HCT116 (cell line): ENCODE data around the gene TM6SF1. TPM values are rescaled to one million over a fixed set of nuclear protein-coding genes. Genes with fewer than 3 reads are reported as not detected.

Source experiments
- ATAC-seq: fragments of 200-7000 bp; cut with Tn5 transposase; 2 replicates; pipeline ENCODE4 v1.9.1; 2020; ENCODE audit warnings: mild to moderate bottlenecking, moderate library complexity
- BruUV-seq: library from RNA; stranded (reverse); fragments of 400-500 nt; replicated peaks from 2 replicates; lab custom pipeline; 2021; lab: Mats Ljungman, UMichigan
- CTCF ChIA-PET: fragments of 300-600 bp; sonication (Branson Sonifier 250); formaldehyde crosslinking; loops from one replicate; lab custom pipeline; 2021; ENCODE audit warnings: antibody characterized with exemption; lab: Charles Lee
- POLR2A ChIA-PET: fragments of 300-600, 350-600 bp; sonication (Branson Sonifier 250); formaldehyde crosslinking; loops from one replicate; lab custom pipeline; 2021; ENCODE audit warnings: antibody characterized with exemption; lab: Charles Lee
- RAD21 ChIA-PET, 2 experiments: fragments of 300-600 bp; sonication (Branson Sonifier 250); formaldehyde crosslinking; loops; one replicate each; lab custom pipeline; 2023; ENCODE audit warnings: low total read pairs in 2 of 2; ENCODE audit not compliant: uncharacterized antibody in 2 of 2, unreplicated experiment in 2 of 2, low non-redundant PET in 1 of 2; lab: Charles Lee
- DNase-seq: peaks from one replicate; pipeline ENCODE4 v3.0.0-alpha.2; 2010; ENCODE audit warnings: low read depth, low spot score
- H2AFZ ChIP-seq: fragments of 200-600 bp; shearing (Covaris generic), sonication (generic); 2 replicates; pipeline ENCODE4 v1.6.1; 2017; ENCODE audit warnings: low read depth, mixed run types, mixed read lengths, antibody characterized with exemption, low read length; ENCODE audit not compliant: poor library complexity, severe bottlenecking
- H3K27ac ChIP-seq: 2 replicates; pipeline ENCODE4 v1.5.1; 2012; ENCODE audit warnings: low read depth, low read length
- H3K27me3 ChIP-seq: fragments of 200-600 bp; sonication (generic); 2 replicates; pipeline ENCODE4 v1.6.1; 2016; ENCODE audit warnings: mixed run types, low read length, mixed read lengths; ENCODE audit not compliant: insufficient read depth
- H3K36me3 ChIP-seq, 2 experiments: fragments of 200-500 bp in 1 of 2; fragments of 200-600 bp in 1 of 2; sonication (Bioruptor generic) in 1 of 2; sonication (generic) in 1 of 2; 2 replicates each; pipeline versions ENCODE4 v1.5.1 to v1.6.1; 2014 to 2016; ENCODE audit warnings: low read length in 2 of 2, inconsistent platforms in 1 of 2, mixed read lengths in 1 of 2, mixed run types in 1 of 2; ENCODE audit not compliant: insufficient read depth in 2 of 2, control insufficient read depth in 1 of 2
- H3K4me1 ChIP-seq, 2 experiments: fragments of 200-600 bp in 1 of 2; sonication (generic) in 1 of 2; 2 replicates each; pipeline versions ENCODE4 v1.5.1 to v1.6.1; 2012 to 2017; ENCODE audit warnings: low read length in 2 of 2, inconsistent platforms in 1 of 2, mild to moderate bottlenecking in 1 of 2, mixed read lengths in 1 of 2, mixed run types in 1 of 2, moderate library complexity in 1 of 2; ENCODE audit not compliant: insufficient read depth in 2 of 2, control insufficient read depth in 1 of 2
- H3K4me2 ChIP-seq: fragments of 200-600 bp; sonication (generic); 2 replicates; pipeline ENCODE4 v1.6.1; 2017; ENCODE audit warnings: mixed run types, low read length, mixed read lengths
- H3K4me3 ChIP-seq, 2 experiments: fragments of 200-600 bp in 1 of 2; sonication (generic) in 1 of 2; replicated peaks in 1 of 2; 2 replicates each; pipeline ENCODE4 v1.5.1; 2011 to 2016; ENCODE audit warnings: low read length in 2 of 2, control low read depth in 1 of 2, low read depth in 1 of 2, mild to moderate bottlenecking in 1 of 2, mixed read lengths in 1 of 2, mixed run types in 1 of 2
- H3K79me2 ChIP-seq: fragments of 200-600 bp; sonication (generic); 2 replicates; pipeline ENCODE4 v1.6.1; 2017; ENCODE audit warnings: mild to moderate bottlenecking, mixed run types, low read length, moderate library complexity, mixed read lengths; ENCODE audit not compliant: insufficient read depth
- H3K9ac ChIP-seq: fragments of 200-600 bp; sonication (generic); 2 replicates; pipeline ENCODE4 v1.6.1; 2016; ENCODE audit warnings: low read length, mixed read lengths
- H3K9me2 ChIP-seq: fragments of 200-600 bp; sonication (generic), shearing (Covaris generic); 2 replicates; pipeline ENCODE4 v1.6.1; 2017; ENCODE audit warnings: mixed run types, mild to moderate bottlenecking, moderate library complexity; ENCODE audit not compliant: insufficient read depth
- H3K9me3 ChIP-seq, 2 experiments: fragments of 200-500 bp in 1 of 2; fragments of 200-600 bp in 1 of 2; sonication (Bioruptor generic) in 1 of 2; sonication (generic) in 1 of 2; 2 replicates each; pipeline ENCODE4 v1.6.1; 2014 to 2017; ENCODE audit warnings: low read length in 2 of 2, mixed read lengths in 2 of 2, inconsistent platforms in 1 of 2, low read depth in 1 of 2, mild to moderate bottlenecking in 1 of 2, mixed run types in 1 of 2, moderate library complexity in 1 of 2; ENCODE audit not compliant: control insufficient read depth in 1 of 2, insufficient read depth in 1 of 2
- H4K20me1 ChIP-seq: fragments of 200-600 bp; sonication (generic), shearing (Covaris generic); 2 replicates; pipeline ENCODE4 v1.6.1; 2017; ENCODE audit warnings: mixed run types, mild to moderate bottlenecking, moderate library complexity; ENCODE audit not compliant: insufficient read depth
- CEBPB ChIP-seq: IDR thresholded peaks from 2 replicates; pipeline ENCODE4 v1.6.1; 2012; ENCODE audit warnings: low read depth
- EZH2 ChIP-seq: fragments of 200-600 bp; sonication (generic); IDR thresholded peaks from 2 replicates; pipeline ENCODE4 v1.6.1; 2017; ENCODE audit warnings: antibody characterized with exemption, mixed run types
- EZH2phosphoT487 ChIP-seq: fragments of 200-600 bp; IDR thresholded peaks from 2 replicates; pipeline ENCODE4 v1.6.1; 2018; ENCODE audit warnings: antibody characterized with exemption, borderline replicate concordance
- POLR2A ChIP-seq: IDR thresholded peaks from 2 replicates; pipeline ENCODE4 v1.7.0; 2011; ENCODE audit warnings: borderline replicate concordance; ENCODE audit not compliant: insufficient read depth, insufficient read length; ENCODE audit errors: extremely low read depth
- POLR2AphosphoS5 ChIP-seq: IDR thresholded peaks from 2 replicates; pipeline ENCODE4 v1.6.1; 2011; ENCODE audit warnings: mild to moderate bottlenecking, low read depth, low read length, moderate library complexity
- SIN3A ChIP-seq: IDR thresholded peaks from 2 replicates; pipeline ENCODE4 v1.6.1; 2012; ENCODE audit warnings: low read depth
- TCF7L2 ChIP-seq: IDR thresholded peaks from 2 replicates; pipeline ENCODE4 v1.7.0; 2011; ENCODE audit warnings: borderline replicate concordance, inconsistent platforms; ENCODE audit not compliant: insufficient read depth, insufficient read length; ENCODE audit errors: extremely low read depth
- ZNF274 ChIP-seq: fragments of 200-500 bp; sonication (Bioruptor generic); IDR thresholded peaks from 2 replicates; pipeline ENCODE4 v1.6.1; 2014; ENCODE audit warnings: mild to moderate bottlenecking, low read depth, low read length, inconsistent platforms
- intact Hi-C: fragments of 100-400 bp; cut with micrococcal nuclease; formaldehyde crosslinking; loops from 2 replicates; pipeline ENCODE4 v1.10.0; 2022
- total RNA-seq: library from RNA; stranded (reverse); gene quantifications from one replicate; pipeline ENCODE4 v1.2.1, GENCODE V29; 2021; ENCODE audit not compliant: unreplicated experiment
- TF ChIP-seq, protein P1 (sequence below): IDR thresholded peaks from 2 replicates; pipeline ENCODE4 v1.6.1; 2012
- TF ChIP-seq, protein P2 (sequence below): IDR thresholded peaks from 2 replicates; pipeline ENCODE4 v1.6.1; 2011; ENCODE audit warnings: mild to moderate bottlenecking, low read length, moderate library complexity; ENCODE audit not compliant: insufficient replicate concordance; ENCODE audit errors: extremely low read depth

The TM6SF1 gene
- total RNA-seq, 1 experiment from 2014 or later, result not detected

DNA sequence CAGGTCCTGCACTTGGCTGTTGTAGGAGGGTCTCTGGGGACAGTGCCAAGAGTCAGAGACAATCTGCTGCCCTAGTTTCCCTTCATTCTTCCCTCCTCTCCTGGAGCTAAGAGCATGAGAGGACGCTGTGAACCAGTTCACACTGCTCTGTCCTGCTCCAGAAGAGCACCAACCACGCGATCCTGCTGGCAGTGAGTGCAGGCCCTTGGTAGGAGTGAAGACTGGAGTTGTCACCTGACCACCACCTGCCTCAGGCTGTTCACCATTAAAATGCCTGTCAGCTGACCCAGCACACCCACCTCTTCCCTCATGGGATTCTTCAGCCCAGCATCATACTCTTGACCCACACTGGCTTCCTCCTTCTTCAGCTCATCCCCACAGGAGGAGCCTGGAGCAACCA, 2.9 kb downstream of the TM6SF1 start:
- ChIA-PET CTCF (no interaction called here), POLR2A (no interaction called here), RAD21 (no interaction called here)
- Histone ChIP-seq H3K27ac (no peak overlapping the region), H2AFZ (no peak overlapping the region), H3K9me3 (no peaks in the 10 kb centered on the region), H3K4me3 (no peak overlapping the region), H3K4me1 (no peaks in the 10 kb centered on the region), H3K36me3 (no peaks in the 10 kb centered on the region), H3K9ac (no peak overlapping the region), H3K4me2 (no peak overlapping the region), H4K20me1 (no peaks in the 10 kb centered on the region), H3K27me3 (no peaks in the 10 kb centered on the region; the same call in 1 of the 2 replicates), H3K79me2 (no peaks in the 10 kb centered on the region), H3K9me2 (no peaks in the 10 kb centered on the region)
- intact Hi-C loops, result no loop called here
- ATAC-seq (no peak), DNase-seq (no peak)
- TF ChIP-seq, protein P1, sequence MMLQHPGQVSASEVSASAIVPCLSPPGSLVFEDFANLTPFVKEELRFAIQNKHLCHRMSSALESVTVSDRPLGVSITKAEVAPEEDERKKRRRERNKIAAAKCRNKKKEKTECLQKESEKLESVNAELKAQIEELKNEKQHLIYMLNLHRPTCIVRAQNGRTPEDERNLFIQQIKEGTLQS, result no peak
- TF ChIP-seq EZH2phosphoT487 (no peak), TCF7L2 (no peak), SIN3A (no peak), CEBPB (no peak), EZH2 (no peak), ZNF274 (no peak), POLR2AphosphoS5 (no peak), POLR2A (no peak)
- TF ChIP-seq, protein P2, sequence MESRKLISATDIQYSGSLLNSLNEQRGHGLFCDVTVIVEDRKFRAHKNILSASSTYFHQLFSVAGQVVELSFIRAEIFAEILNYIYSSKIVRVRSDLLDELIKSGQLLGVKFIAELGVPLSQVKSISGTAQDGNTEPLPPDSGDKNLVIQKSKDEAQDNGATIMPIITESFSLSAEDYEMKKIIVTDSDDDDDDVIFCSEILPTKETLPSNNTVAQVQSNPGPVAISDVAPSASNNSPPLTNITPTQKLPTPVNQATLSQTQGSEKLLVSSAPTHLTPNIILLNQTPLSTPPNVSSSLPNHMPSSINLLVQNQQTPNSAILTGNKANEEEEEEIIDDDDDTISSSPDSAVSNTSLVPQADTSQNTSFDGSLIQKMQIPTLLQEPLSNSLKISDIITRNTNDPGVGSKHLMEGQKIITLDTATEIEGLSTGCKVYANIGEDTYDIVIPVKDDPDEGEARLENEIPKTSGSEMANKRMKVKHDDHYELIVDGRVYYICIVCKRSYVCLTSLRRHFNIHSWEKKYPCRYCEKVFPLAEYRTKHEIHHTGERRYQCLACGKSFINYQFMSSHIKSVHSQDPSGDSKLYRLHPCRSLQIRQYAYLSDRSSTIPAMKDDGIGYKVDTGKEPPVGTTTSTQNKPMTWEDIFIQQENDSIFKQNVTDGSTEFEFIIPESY, result no peak
- BruUV-seq, result no TSS peak
